Testis (tissue), 2 donors: ENCODE measurements around the gene PCDHA6.

Experiments used
- POLR2A ChIP-seq: fragments of 450-650 bp; IDR thresholded peaks from one replicate; pipeline ENCODE4 v1.6.1; 2017; ENCODE audit warnings: antibody characterized with exemption, mild to moderate bottlenecking, moderate library complexity
- TF ChIP-seq, protein P1 (sequence below), 3 experiments: fragments of 450-650 bp in 2 of 3; fragments of 200-600 bp in 1 of 3; sonication (generic) in 1 of 3; IDR thresholded peaks; one replicate each; pipeline ENCODE4 v1.5.1; 2016 to 2019; ENCODE audit warnings: antibody characterized with exemption in 3 of 3, mild to moderate bottlenecking in 2 of 3, moderate library complexity in 1 of 3

DNA sequence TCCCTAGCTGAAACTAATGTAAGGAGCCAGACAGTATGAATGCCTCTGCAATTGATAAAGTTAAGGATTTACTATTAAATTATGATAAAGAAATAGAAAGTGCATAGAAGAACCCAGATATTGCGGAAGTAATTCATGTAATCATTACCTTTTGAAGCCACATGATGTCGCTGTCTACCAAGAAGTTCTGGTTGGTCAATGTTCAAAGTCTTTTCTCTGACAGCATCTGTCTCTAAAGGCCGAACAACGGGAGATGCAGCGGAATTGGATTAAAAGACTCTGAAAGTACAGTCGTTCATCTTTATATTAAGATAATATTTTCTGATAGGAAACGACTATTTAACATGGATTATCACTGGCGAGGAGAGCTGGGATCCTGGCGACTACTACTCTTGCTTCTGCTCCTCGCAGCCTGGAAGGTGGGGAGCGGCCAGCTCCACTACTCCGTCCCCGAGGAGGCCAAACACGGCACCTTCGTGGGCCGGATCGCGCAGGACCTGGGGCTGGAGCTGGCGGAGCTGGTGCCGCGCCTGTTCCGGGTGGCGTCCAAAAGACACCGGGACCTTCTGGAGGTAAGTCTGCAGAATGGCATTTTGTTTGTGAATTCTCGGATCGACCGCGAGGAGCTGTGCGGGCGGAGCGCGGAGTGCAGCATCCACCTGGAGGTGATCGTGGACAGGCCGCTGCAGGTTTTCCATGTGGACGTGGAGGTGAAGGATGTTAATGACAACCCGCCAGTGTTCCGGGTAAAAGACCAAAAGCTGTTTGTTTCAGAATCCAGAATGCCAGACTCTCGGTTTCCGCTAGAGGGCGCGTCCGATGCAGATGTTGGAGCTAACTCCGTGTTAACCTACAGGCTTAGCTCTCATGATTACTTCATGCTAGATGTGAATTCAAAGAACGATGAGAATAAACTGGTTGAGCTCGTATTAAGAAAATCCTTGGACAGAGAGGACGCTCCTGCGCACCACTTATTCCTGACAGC, 13.5 kb downstream of the PCDHA6 start, which contains the start of gene PCDHA8:
- TF ChIP-seq, protein P1, sequence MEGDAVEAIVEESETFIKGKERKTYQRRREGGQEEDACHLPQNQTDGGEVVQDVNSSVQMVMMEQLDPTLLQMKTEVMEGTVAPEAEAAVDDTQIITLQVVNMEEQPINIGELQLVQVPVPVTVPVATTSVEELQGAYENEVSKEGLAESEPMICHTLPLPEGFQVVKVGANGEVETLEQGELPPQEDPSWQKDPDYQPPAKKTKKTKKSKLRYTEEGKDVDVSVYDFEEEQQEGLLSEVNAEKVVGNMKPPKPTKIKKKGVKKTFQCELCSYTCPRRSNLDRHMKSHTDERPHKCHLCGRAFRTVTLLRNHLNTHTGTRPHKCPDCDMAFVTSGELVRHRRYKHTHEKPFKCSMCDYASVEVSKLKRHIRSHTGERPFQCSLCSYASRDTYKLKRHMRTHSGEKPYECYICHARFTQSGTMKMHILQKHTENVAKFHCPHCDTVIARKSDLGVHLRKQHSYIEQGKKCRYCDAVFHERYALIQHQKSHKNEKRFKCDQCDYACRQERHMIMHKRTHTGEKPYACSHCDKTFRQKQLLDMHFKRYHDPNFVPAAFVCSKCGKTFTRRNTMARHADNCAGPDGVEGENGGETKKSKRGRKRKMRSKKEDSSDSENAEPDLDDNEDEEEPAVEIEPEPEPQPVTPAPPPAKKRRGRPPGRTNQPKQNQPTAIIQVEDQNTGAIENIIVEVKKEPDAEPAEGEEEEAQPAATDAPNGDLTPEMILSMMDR (IDR thresholded peaks at IDR 0.05) = peak in 2 of 3 experiments; percentile 26 to 39
- TF ChIP-seq POLR2A = no peak
